Measurements from ENCODE around the gene TXNRD1. TPM values are rescaled to one million over a fixed set of nuclear protein-coding genes. Genes with fewer than 3 reads are reported as not detected.

The TXNRD1 gene
- total and polyA plus RNA-seq, 2 donors (not counting 1 experiment from before 2014, with no cell fraction given): 436 to 1,000 TPM

DNA sequence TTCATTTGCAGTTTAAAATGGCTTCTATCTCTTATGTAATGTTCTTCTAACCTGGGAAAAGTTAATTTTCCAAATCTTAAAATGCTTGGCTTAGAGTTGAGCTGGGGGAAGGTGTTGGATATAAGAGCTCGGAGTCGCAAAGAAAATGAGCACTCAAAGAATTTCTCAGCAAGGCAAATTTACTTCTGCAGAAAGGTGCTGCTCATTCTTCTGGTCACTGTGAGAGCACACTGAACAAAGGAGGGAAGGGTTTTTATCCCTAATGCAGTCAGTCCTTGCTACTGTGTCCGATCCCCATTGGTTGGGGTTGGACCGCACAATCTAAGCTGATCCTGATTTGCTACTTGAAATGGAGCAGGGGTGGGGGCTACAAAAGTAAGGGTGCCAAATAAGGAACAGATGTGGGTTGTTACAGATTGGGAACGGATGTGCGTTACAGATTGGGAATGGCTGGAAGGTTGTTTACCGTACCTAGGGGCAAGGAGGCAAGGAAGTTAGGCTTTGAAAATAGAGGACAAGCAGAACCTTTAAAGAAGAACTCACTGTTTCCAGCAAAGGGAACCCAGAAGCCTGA, 19.4 kb downstream of the TXNRD1 start:
- Histone ChIP-seq H4K20me1 (ENCODE audit: control insufficient read depth, extremely low read depth, insufficient read depth, low read length) (no peaks in the 10 kb centered on the region), H3K4me3 (replicated peaks in 1 of 4; ENCODE audit: control extremely low read depth in 1 of 4, insufficient read depth in 1 of 4, low read depth in 3 of 4, low read length in 4 of 4) (no peak overlapping the region), H3K9ac (ENCODE audit: insufficient read depth, low read length) (no peak overlapping the region), H3K27ac (ENCODE audit: insufficient read depth, low read length) (no peak overlapping the region), H3K4me2 (ENCODE audit: extremely low read depth, insufficient read depth, low read length) (no peak overlapping the region), H3K27me3 (ENCODE audit: control insufficient read depth, insufficient read depth, low read length) (no peaks in the 10 kb centered on the region), H3K9me3 (ENCODE audit: control insufficient read depth, insufficient read depth, low read depth, low read length) (no peaks in the 10 kb centered on the region), H3K36me3 (ENCODE audit: control insufficient read depth, insufficient read depth, low read length) (no peaks in the 10 kb centered on the region), H3K79me2 (ENCODE audit: control insufficient read depth, insufficient read depth, low read length) (no peaks in the 10 kb centered on the region), H2AFZ (ENCODE audit: low read length) (no peak overlapping the region), H3K4me1 (ENCODE audit: control insufficient read depth, extremely low read depth, insufficient read depth, low read length) (no peaks in the 10 kb centered on the region)
- TF ChIP-seq EZH2 (IDR thresholded peaks at IDR 0.05; ENCODE audit: low read length, missing control alignments) (no peak), CTCF (conservative IDR thresholded peaks at IDR 0.05 in 1 of 2, IDR thresholded peaks at IDR 0.05 in 1 of 2; ENCODE audit: low read depth in 1 of 2, low read length in 2 of 2) (no peak)
- no peak for DNase-seq (ENCODE audit: low read depth in 2 of 2)

DNA sequence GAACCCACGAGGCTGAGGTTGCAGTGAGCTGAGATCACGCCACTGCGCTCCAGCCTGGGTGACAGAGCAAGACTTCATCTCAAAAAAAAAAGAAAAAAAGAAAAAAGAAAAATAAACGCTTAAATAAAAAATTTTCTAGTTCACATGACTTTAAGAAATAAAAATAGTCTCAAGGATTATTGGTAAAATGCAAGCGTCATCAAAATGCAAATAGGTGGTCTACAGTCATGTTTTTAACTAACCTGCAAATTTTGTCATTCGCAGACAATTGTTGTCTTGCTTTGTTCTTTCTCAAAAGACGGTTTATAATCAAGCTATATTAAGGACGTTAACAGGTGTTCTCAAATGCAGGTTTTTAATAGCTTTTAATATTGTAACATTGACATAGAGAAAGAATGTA, 22.4 kb downstream of the TXNRD1 start:
- TF ChIP-seq EZH2 (IDR thresholded peaks at IDR 0.05; ENCODE audit: low read length, missing control alignments): no peak
- TF ChIP-seq CTCF (conservative IDR thresholded peaks at IDR 0.05 in 1 of 2, IDR thresholded peaks at IDR 0.05 in 1 of 2; ENCODE audit: low read depth in 1 of 2, low read length in 2 of 2): no peak
- Histone ChIP-seq H3K27ac (ENCODE audit: insufficient read depth, low read length) (no peak overlapping the region), H3K4me3 (replicated peaks in 1 of 4; ENCODE audit: control extremely low read depth in 1 of 4, insufficient read depth in 1 of 4, low read depth in 3 of 4, low read length in 4 of 4) (no peak overlapping the region), H3K9me3 (ENCODE audit: control insufficient read depth, insufficient read depth, low read depth, low read length) (no peaks in the 10 kb centered on the region), H3K36me3 (ENCODE audit: control insufficient read depth, insufficient read depth, low read length) (no peaks in the 10 kb centered on the region), H3K4me1 (ENCODE audit: control insufficient read depth, extremely low read depth, insufficient read depth, low read length) (no peaks in the 10 kb centered on the region), H2AFZ (ENCODE audit: low read length) (no peak overlapping the region), H4K20me1 (ENCODE audit: control insufficient read depth, extremely low read depth, insufficient read depth, low read length) (no peaks in the 10 kb centered on the region), H3K27me3 (ENCODE audit: control insufficient read depth, insufficient read depth, low read length) (no peaks in the 10 kb centered on the region), H3K9ac (ENCODE audit: insufficient read depth, low read length) (no peak overlapping the region), H3K79me2 (ENCODE audit: control insufficient read depth, insufficient read depth, low read length) (no peaks in the 10 kb centered on the region), H3K4me2 (ENCODE audit: extremely low read depth, insufficient read depth, low read length) (no peak overlapping the region)
- no peak for DNase-seq (ENCODE audit: low read depth in 2 of 2)

GRCh38 chr12:104242546-104243206, 27.1 kb downstream of the TXNRD1 start:
- Histone ChIP-seq H3K36me3 (ENCODE audit: control insufficient read depth, insufficient read depth, low read length) (no peaks in the 10 kb centered on the region), H3K79me2 (ENCODE audit: control insufficient read depth, insufficient read depth, low read length) (no peaks in the 10 kb centered on the region), H3K4me1 (ENCODE audit: control insufficient read depth, extremely low read depth, insufficient read depth, low read length) (no peaks in the 10 kb centered on the region), H2AFZ (ENCODE audit: low read length) (no peak overlapping the region), H3K27me3 (ENCODE audit: control insufficient read depth, insufficient read depth, low read length) (no peaks in the 10 kb centered on the region), H3K27ac (ENCODE audit: insufficient read depth, low read length) (no peak overlapping the region), H3K4me3 (replicated peaks in 1 of 4; ENCODE audit: control extremely low read depth in 1 of 4, insufficient read depth in 1 of 4, low read depth in 3 of 4, low read length in 4 of 4) (no peak overlapping the region), H3K4me2 (ENCODE audit: extremely low read depth, insufficient read depth, low read length) (no peak overlapping the region), H3K9ac (ENCODE audit: insufficient read depth, low read length) (no peak overlapping the region), H3K9me3 (ENCODE audit: control insufficient read depth, insufficient read depth, low read depth, low read length) (no peaks in the 10 kb centered on the region), H4K20me1 (ENCODE audit: control insufficient read depth, extremely low read depth, insufficient read depth, low read length) (no peaks in the 10 kb centered on the region)
- no peak for DNase-seq (ENCODE audit: low read depth in 2 of 2)
- TF ChIP-seq CTCF (conservative IDR thresholded peaks at IDR 0.05 in 1 of 2, IDR thresholded peaks at IDR 0.05 in 1 of 2; ENCODE audit: low read depth in 1 of 2, low read length in 2 of 2): no peak
- TF ChIP-seq EZH2 (IDR thresholded peaks at IDR 0.05; ENCODE audit: low read length, missing control alignments): no peak
